ENCODE measurements around the gene ACAP3.

ACAP3 gene

DNA sequence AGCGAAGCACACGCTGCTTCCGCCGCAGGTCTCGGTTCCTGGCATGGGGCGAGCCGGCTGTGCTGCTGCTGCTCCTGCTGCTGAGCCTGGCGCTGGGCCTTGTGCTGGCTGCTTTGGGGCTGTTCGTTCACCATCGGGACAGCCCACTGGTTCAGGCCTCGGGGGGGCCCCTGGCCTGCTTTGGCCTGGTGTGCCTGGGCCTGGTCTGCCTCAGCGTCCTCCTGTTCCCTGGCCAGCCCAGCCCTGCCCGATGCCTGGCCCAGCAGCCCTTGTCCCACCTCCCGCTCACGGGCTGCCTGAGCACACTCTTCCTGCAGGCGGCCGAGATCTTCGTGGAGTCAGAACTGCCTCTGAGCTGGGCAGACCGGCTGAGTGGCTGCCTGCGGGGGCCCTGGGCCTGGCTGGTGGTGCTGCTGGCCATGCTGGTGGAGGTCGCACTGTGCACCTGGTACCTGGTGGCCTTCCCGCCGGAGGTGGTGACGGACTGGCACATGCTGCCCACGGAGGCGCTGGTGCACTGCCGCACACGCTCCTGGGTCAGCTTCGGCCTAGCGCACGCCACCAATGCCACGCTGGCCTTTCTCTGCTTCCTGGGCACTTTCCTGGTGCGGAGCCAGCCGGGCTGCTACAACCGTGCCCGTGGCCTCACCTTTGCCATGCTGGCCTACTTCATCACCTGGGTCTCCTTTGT is 26.0 kb upstream of the ACAP3 start:
- no peak for DNase-seq (ENCODE audit: low read depth)
- TF ChIP-seq, protein P1, sequence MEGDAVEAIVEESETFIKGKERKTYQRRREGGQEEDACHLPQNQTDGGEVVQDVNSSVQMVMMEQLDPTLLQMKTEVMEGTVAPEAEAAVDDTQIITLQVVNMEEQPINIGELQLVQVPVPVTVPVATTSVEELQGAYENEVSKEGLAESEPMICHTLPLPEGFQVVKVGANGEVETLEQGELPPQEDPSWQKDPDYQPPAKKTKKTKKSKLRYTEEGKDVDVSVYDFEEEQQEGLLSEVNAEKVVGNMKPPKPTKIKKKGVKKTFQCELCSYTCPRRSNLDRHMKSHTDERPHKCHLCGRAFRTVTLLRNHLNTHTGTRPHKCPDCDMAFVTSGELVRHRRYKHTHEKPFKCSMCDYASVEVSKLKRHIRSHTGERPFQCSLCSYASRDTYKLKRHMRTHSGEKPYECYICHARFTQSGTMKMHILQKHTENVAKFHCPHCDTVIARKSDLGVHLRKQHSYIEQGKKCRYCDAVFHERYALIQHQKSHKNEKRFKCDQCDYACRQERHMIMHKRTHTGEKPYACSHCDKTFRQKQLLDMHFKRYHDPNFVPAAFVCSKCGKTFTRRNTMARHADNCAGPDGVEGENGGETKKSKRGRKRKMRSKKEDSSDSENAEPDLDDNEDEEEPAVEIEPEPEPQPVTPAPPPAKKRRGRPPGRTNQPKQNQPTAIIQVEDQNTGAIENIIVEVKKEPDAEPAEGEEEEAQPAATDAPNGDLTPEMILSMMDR (conservative IDR thresholded peaks at IDR 0.05; ENCODE audit: low read depth, low read length) = no peak
- H3K4me3 ChIP-seq (ENCODE audit: low read depth, low read length) = no peak overlapping the region

DNA sequence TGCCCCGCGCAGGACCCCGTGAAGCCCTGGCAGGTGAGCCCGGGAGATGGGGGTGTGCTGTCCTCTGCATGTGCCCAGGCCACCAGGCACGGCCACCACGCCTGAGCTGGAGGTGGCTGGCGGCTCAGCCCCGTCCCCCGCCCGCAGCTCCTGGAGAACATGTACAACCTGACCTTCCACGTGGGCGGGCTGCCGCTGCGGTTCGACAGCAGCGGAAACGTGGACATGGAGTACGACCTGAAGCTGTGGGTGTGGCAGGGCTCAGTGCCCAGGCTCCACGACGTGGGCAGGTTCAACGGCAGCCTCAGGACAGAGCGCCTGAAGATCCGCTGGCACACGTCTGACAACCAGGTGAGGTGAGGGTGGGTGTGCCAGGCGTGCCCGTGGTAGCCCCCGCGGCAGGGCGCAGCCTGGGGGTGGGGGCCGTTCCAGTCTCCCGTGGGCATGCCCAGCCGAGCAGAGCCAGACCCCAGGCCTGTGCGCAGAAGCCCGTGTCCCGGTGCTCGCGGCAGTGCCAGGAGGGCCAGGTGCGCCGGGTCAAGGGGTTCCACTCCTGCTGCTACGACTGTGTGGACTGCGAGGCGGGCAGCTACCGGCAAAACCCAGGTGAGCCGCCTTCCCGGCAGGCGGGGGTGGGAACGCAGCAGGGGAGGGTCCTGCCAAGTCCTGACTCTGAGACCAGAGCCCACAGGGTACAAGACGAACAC is 25.2 kb upstream of the ACAP3 start:
- H3K4me3 ChIP-seq (ENCODE audit: low read depth, low read length) = no peak overlapping the region
- TF ChIP-seq, protein P1 (conservative IDR thresholded peaks at IDR 0.05; ENCODE audit: low read depth, low read length) = no peak
- DNase-seq (ENCODE audit: low read depth) = no peak

DNA sequence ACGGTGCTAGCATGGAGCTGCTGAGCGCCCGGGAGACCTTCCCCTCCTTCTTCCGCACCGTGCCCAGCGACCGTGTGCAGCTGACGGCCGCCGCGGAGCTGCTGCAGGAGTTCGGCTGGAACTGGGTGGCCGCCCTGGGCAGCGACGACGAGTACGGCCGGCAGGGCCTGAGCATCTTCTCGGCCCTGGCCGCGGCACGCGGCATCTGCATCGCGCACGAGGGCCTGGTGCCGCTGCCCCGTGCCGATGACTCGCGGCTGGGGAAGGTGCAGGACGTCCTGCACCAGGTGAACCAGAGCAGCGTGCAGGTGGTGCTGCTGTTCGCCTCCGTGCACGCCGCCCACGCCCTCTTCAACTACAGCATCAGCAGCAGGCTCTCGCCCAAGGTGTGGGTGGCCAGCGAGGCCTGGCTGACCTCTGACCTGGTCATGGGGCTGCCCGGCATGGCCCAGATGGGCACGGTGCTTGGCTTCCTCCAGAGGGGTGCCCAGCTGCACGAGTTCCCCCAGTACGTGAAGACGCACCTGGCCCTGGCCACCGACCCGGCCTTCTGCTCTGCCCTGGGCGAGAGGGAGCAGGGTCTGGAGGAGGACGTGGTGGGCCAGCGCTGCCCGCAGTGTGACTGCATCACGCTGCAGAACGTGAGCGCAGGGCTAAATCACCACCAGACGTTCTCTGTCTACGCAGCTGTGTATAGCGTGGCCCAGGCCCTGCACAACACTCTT is 24.5 kb upstream of the ACAP3 start:
- TF ChIP-seq, protein P1 (conservative IDR thresholded peaks at IDR 0.05; ENCODE audit: low read depth, low read length) = no peak
- no peak for DNase-seq (ENCODE audit: low read depth)
- H3K4me3 ChIP-seq (ENCODE audit: low read depth, low read length) = no peak overlapping the region

DNA sequence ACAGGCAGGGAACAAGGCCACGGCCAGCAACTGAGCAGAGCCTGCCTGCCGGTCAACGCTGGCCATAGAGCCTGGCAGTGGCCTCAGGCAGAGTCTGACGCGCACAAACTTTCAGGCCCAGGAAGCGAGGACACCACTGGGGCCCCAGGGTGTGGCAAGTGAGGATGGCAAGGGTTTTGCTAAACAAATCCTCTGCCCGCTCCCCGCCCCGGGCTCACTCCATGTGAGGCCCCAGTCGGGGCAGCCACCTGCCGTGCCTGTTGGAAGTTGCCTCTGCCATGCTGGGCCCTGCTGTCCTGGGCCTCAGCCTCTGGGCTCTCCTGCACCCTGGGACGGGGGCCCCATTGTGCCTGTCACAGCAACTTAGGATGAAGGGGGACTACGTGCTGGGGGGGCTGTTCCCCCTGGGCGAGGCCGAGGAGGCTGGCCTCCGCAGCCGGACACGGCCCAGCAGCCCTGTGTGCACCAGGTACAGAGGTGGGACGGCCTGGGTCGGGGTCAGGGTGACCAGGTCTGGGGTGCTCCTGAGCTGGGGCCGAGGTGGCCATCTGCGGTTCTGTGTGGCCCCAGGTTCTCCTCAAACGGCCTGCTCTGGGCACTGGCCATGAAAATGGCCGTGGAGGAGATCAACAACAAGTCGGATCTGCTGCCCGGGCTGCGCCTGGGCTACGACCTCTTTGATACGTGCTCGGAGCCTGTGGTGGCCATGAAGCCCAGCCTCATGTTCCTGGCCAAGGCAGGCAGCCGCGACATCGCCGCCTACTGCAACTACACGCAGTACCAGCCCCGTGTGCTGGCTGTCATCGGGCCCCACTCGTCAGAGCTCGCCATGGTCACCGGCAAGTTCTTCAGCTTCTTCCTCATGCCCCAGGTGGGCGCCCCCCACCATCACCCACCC is 23.6 kb upstream of the ACAP3 start, which contains the start of gene TAS1R3:
TSS of gene TAS1R3 (plus strand) at position 213 of the 898 bp plus-strand sequence. CDS start at position 279, 66 bp downstream.
- TF ChIP-seq, protein P1 (conservative IDR thresholded peaks at IDR 0.05; ENCODE audit: low read depth, low read length) = no peak
- H3K4me3 ChIP-seq (ENCODE audit: low read depth, low read length) = no peak within 1 kb of the TSS
- no peak for DNase-seq (ENCODE audit: low read depth)

DNA sequence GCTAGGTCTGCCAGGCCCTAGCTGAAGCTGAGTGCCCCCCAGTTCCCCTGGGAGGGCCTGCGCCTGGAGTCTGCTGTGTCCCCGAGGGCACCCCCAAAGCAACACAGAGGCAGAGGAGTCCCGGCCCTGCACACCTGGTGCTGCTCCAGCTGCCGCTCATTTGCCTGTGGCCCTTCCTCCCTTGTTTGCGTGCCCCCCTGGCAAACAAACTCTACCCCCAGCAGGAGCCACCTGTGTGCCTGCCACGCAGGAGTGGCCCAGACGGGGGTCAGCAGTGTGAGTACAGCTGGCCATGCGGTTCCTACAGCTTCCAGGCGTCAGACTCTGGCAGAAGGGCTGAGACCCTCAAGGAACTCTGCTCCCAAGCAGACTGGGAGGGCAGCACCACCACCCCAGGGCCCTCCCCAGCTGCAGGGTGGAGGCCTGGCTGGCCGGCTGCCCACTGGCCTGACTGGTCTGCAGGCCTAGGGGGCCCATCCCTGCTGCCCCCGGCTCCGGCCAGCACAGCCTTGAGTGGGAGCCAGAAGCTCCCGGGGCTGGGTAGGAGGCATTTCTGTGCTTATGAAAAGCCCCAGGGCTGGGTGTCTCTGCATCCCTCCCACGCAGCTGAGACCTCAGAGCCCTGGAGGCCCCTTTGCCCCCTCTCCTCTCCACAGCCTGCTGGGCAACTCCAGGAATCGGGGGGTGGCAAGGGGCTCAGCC is 22.8 kb upstream of the ACAP3 start:
- TF ChIP-seq, protein P1 (conservative IDR thresholded peaks at IDR 0.05; ENCODE audit: low read depth, low read length) = no peak
- H3K4me3 ChIP-seq (ENCODE audit: low read depth, low read length) = no peak overlapping the region
- DNase-seq (ENCODE audit: low read depth) = no peak

All from choroid plexus epithelial cell (primary cell).